Stimulated activated CD8-positive, alpha-beta memory T cell treated with anti-CD3 and anti-CD28 coated beads, Interleukin-2, amount 100 ng/mL, for 1 hour (primary cell): ENCODE data around the gene FEZF1.
"Not testable (repeated sequence)": the region's sequence is repeated elsewhere in the genome, so short reads cannot be mapped to it uniquely, and the experiment has no call there.

Experiments used
- DNase-seq, 2 donors: peaks; one replicate each; pipeline ENCODE4 v3.0.0-alpha.2; 2020; ENCODE audit warnings: low read depth in 2 of 2

Gene FEZF1

DNA sequence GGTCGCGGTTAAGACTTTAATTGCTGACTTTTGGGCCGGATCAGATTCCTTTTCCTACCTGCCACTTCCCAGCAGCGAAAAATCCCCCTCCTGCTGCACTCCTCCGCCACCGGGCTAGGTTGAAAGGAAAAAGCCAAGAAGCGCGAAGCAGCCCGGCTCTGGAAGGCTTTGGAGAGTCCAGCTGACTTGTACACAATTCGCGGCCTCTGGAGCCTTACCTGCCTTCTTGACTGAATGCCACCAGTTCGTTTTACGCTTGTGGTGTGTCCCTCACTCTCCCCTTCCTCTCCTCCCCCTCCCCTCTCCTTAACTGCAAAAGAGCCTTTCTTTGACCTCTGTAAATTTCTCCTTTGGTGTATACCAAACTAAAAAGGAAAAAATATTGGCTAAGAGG is 2.7 kb upstream of the FEZF1 start:
- no peak for DNase-seq

DNA sequence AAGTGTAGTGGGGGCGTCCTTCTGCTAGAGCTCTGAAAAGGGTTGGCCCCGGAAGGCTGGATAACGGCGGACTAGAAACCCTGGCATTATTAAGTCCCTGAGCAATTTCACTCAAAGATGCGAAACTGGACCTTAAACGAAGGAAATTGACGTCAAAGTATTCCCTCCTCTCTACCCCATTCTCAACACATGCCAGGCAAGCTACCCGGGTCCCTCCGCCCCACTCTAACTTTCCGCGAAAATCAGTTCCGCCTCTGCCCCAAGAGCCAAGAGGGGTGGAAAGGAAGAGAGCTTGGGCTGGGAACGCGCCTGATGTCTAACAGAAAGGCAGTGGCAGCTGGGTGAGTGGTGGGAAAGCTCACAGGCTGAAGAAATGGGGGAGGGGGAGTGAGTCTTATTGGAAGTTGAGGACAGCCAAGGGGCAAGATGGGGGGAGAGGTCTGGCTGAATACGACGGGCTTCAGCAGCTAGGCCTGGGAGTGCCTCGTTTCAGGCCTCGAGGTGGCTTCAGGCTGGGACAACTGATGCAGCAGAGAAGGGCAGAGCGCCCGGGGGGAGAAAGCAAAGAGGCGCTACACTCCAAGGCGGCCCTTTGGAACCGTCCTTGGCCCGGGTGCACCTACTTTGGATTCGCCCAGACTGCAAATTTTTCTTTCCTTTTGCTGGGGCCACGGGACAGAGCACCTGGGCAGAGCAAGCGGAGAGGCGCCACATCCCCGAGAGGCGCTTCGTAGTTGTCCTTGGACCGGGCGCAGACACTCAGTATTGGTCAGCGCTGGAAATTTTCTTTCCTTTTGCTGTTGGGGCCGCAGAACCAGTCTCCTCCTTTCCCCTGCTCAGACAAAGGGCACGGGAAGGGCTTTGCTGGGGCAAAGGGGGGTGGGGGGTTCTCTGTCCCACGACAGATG is 2.0 kb upstream of the FEZF1 start:
- DNase-seq = no peak

DNA sequence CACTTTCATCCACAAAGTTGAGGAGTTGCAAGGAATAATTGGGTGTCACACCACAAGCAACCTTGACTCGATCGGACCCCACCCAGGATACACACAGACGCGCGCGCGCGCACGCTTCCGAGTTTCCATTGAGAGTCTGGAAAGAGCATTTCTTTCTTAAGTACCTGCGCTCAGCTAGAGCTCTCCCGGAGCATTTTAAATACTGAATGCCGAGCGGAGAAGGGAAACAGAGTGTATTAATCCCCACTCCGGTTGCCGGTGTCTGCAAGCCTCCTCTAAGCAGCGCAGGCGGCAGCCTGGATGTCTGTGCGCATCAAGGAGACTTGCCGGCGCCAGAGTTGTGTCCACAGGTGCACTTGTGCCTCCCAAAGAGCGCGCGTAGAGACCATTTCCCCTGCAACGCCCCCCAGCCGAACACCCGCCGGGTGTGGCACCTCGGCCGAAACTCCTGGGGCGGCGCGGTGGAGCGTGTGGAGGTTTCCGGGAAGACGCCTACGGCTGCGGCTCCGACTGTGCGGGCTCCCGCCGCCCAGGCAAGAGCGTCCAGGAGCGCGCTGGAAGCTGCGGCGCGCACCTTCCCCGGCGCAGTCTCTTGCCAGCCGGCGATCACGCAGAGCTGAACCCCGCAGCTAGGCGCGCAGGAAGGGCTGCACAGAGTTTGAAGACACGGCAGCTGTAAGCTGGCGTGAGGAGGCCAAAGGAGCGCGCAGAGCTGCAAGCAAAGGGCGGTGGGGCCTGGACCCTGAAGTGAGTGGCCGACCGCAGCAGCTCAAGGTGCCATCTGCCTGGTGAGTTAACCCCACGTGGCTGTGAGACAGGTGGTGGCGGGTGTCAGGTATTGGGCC is 1.1 kb upstream of the FEZF1 start:
- DNase-seq = no peak

DNA sequence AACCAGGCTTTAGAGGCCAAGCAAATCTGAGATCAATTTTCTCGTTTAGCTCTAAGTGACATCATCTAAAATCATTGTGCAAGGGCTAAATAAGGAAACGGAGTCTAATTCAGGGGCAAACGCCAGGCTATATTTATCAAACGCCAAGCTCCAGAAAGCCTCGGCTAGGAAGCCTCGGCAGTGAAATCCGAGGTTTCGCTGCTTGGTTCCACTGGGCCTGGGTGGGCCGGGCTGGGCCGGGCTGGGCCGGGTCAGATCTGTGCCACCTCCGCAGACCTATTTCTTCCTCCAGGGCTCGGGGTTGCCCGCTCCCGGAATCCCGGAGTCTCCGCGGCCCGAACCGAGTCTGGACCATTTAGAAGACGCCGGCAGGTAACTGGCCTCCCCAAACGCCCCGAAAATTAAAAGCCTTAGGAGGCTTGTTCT is 459 bp upstream of the FEZF1 start:
- DNase-seq = no peak

DNA sequence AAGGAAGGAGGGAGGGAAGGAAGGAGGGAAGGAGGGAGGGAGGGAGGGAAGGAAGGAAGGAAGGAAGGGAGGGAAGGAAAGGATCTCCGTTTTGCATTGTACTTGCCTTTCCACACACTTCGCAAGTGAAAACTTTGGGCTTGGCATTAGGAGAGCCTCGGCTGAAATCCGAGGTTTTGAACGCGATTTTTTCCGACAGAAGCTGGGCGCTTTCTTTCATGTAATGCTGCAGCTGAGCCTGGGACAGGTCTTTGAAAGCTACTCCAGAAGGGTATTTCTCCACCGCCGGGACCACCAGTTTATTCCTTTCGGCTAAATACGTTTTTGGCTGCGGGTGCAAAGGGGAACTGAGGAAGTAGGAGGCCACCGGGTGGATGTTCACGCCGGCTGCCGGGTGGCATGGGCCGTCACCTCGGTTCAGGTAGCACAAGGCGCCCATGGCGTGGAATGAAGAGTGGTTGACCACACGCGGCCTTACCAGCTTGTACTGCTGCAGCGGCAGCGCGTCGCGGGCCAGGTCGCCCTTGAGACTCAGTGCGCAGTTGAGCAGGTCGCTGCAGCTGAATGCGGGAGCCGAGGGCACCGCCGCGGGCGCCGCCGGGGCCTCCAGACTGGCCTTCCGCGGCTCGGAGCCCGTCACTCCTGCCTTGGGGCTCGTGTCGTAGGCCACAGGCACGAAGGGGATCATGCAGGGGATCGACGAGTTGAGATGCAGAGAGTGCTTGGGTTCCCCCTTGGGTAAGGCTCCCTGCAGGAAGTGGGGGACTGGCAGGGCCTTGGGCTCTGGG is 825 bp downstream of the FEZF1 start:
- DNase-seq = no peak

DNA sequence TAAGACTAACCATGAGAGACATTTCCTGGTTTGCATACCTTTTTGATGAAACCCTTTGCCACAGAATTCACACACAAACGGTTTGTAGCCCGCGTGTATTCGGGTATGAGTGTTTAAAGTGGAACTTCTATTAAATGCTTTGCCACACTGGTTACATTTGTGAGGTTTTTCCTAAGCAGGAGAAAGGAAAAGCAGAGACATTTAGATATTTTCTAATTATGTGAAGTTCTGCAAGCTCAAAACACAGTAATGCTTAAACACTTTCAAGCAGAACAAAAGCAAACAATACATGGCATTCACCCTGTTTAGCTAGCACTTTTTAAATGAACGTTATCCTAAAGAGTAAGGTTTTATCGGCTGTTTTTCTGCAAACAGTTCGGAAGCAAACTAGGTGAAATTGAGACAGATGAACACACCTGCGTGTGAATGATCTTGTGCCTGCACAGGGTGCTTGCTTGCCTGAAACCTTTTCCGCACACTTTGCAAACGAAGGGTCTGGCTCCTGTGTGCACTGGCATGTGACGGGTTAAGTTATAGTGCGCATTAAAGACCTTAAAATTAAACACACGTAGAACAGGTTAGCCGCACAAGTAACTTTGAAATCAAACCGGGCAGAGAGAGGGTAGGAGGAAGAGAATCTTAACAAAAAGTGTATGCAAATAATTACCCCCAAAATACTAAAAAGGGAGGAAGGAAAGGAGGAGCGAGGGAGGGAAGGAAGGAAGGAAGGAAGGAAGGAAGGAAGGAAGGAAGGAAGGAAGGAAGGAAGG is 1.6 kb downstream of the FEZF1 start:
- no peak for DNase-seq

DNA sequence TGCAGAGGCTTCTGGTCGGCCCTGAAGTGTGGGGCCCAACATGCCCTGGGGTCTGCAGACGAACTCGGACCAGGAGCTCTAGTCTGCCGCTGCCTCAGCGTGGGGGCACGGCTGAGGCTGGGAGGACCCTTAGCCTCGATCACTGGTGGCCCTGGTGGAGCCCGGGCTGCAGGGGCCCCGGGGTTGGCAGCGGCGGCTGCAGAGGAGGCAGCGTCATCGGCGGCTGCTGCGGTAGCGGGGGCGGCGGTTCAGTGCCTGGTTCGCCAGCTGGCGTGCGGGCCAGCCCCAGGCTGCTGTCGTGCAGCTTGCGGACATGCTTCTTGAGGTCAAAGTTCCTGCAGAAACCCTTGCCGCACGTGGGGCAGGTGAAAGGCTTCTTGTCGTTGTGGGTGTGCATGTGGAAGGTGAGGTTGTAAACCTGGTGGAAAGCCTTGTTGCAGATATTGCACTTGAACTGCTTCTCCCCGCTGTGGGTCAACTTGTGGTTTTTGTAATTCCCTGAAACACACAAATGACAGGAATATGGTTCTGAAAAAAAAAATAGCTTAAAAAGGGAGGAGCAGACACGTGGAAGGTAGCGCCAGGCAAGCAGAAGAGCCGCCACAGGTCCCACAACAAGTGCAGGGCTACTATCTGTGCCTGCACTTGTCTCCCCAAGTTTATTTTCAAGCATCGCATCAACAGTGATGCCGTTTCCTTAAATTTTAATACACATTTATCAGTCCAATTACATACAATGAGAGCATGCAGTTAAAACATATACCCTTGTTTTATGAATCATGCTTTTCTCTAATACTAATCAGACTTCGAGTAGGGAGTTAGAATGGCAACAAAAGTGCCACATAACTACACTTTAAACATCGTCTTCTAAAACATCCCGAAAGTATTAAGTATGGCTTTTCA is 2.4 kb downstream of the FEZF1 start:
- DNase-seq = no peak

DNA sequence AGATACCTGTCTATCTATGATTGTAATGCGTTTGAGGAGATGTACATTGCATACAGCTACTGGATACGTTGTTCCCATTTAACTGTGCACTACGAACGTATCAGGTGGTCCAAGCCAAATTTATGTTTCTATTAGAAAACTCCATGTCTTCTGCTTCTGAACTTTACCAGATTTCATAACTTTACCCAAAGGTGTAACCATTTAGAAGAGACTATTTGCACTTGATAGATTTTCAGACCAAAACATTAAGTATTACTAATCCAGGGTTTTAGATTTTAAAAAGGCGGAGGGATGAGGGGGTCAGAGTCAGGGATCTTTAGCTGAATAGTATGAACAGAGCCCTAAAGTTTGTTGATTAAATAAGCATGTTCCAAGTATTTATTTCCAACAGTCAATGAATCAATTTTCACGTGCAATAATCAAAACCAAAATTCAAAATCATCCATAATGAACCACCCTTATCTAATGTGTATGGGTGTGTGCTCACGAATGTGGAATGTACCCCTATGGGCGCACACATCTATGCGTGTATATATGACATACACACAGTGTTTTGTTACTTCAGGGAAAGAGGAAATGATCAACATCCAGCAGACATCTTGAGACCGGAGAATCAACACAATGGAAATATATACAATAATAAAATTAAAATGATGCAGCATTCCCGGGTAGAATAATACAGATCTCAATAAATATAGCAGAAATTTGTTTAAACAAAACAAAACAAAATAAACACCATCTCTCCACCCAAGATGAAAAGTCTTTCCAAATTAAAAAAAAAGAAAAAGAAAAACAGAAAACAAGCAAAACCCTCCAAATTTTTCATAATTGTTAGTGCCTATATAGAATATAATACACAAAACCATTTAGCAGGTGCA is 3.4 kb downstream of the FEZF1 start:
- DNase-seq = no peak

DNA sequence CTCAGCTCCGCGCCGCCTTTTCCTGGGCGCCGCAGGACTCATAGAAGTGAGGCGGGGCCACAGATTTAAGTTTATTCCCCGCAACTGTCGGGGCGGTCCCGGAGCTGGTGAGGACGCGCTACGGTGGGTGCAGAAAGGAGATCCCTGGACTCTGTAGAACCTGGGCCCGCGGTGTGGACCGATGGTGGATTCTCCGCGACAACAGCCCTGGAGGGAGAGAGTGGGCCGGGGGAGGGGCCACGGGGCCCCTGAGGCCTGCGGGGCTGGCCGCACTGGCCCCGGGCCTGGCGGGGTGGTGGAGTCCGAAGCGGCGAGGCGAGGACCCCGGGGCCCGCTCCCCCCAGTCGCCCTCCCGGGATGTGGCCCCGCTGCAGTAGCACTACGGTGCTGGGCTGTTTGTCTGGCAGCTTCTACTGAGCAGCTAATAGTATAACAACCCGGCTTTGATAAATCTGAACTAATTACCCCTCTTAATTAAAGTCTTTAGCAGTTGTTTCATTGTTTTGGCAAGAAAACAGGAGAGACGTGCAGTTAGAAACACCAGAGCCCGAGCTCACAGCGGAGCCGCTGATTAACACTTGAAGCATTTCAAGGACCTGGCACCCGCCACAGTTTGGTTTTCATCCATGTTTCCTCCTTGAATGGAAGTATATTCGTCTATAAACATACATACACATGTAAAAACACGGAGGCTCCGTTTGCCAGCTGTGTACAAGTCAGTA is 4.2 kb downstream of the FEZF1 start:
- no peak for DNase-seq

DNA sequence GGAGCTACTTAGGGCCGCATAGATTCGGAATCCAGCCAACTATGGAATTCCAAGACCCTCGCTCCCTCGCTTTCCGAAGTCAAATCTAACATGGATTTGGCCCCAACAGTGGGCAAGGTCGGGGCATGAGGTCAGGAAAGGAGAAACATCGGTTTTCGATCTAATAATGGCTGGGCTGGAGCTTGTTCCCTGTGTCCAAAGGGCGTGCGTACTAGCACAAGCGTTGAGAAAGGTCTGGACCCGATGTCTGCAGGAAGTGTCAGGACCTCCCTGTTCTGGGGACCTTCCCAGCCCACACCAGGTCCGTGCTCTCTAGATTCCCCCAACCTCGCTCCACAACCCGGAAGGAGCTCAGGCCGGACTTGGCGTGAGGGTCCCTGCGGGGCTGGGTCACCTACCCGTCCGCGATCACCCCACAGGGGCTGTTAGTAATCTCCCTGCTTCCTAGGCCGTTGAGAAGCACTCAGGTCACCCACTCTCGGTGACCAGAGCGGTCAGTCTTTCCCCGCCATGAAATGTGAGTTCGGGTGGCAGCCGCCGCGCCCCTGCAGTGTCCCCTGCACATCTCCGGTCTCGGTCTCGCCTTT is 4.8 kb downstream of the FEZF1 start:
- no peak for DNase-seq

DNA sequence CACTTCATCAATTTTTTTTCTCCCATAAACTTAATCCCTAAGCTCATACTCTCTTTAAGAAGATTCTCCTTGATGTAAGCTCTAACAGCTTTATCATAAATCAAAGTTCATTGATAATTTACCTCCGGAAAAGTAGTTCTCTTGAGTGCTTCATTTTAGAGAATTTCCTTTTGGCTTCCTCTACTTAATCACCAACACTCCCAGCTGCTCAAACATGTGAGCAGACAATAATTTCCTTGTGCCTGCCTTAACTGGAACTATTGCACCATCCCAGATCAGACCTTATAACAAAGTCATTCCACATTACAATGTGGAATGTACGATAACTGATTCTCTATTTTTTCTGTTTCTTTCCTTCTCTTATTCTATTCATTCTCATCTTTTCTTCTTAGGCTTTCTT is 5.9 kb downstream of the FEZF1 start:
- DNase-seq = no peak

DNA sequence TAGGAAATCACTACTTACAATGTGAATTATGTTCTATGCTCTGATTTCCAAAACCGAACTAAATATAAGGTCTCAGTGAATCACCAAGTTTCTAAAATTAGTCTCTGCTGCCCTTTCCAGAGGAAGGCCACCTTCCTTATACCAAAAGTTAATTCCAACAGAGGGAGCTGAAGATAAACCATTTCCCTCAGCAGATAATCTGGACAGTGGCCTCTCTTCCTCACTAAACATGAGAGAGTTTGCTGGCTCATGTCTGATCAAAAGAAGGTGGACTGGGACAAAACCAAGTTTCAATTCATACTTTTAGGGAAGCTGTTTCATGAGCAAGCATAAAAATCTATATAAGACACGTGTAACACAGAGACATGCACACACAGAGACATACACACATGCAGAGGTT is 6.4 kb downstream of the FEZF1 start:
- no peak for DNase-seq

DNA sequence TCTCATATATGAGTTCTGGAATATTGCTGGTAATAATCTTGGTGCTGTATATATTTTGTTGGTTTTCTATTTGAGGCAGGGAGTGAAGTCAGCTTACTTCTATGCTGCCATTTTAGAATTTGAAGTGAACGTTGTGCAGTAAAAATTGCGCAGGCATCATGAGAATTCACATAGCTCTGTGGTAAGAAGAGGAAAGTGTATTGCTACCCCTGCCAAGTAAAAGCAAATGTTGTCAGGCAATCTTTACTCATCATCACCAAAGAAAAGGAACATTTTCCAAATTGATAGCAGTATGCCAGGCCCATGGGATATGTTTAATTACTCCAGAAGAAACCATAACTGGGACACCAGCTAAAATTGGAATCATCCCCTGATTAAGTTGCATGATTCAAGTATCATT is 13.4 kb downstream of the FEZF1 start:
- no peak for DNase-seq

DNA sequence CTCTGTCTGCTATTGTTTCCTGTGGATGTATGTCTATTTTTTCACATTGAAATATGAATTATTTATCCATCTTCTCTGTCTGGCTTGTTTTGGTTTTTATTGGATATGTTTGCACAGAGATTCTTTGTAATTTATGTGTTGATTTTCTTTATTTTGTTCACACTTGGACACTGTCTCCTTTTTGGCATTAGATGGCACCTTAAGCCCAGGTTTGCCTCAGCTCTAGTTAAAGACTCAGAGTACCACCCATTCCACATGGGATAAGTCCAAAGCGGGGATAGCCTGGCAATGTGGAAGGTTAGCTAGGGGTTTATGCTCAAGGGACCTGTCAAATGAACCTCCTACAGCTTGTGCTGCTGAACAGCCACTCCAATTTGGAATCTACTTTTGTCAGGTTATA is 14.1 kb downstream of the FEZF1 start:
- no peak for DNase-seq

DNA sequence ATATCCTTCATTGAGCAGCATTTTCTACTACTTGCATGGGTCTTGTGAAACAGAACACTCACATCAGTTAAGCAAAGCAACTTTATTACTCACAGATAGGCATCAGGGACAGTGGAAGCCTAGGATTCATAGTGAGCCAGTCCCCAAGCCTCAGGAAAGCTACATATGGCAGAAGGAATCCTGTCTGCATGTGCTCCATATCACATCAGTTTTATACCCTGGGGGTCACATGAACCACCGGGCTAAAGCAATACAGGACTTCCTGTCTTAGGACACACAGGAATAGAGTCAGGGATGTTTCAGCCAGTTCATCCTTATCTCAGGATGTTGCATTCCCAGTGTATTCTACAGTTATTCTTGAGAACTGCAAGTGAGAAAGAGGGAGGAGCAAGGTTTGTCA is 15.1 kb downstream of the FEZF1 start:
- no peak for DNase-seq

DNA sequence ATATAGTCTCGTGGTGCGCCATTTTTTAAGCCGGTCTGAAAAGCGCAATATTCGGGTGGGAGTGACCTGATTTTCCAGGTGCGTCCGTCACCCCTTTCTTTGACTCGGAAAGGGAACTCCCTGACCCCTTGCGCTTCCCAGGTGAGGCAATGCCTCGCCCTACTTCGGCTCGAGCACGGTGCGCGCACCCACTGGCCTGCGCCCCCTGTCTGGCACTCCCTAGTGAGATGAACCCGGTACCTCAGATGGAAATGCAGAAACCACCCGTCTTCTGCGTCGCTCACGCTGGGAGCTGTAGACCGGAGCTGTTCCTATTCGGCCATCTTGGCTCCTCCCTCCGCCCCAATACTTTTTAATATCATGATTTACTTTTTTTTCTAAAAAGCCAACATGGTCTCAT is 19.9 kb downstream of the FEZF1 start:
- not testable (repeated sequence) for DNase-seq

DNA sequence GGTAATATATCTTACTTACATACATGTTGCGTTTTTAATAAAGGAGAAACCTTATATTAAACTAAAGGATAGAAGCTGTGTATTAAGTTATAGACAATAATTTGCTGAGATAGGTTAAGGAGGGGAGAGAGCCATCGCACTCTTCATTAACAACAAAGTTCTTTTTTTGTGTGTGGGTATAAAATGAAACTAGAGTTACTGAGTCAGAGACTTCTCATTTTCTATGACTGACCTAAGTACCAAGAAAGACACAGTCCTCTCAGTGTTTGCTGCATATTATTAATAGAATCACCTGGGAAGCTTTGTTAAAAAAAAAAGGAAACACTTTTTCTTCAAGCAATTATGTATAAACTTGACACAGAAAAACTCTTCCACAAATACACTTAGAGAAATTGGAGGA is 31.4 kb downstream of the FEZF1 start:
- no peak for DNase-seq

DNA sequence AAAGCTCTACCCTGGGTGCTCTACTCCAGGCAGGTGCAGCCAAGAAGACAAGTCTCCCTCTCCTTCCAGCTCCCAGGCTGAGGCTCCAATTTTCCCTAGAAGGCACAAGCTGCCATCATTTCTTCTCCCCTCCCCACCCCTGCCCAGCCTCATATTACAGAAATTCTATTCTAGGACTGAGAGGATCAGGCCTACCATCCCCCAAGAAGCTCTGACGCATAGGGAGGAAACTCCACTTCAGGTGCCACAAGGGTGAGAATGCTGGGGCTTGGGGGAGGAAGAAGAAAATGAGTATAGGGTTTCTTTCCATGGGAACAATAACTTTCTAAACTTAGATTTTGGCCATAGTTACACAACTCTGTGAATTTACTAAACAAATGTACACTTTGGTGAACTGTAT is 35.3 kb downstream of the FEZF1 start:
- DNase-seq = no peak
